Fibroblast of lung (primary cell): ENCODE results near the gene XXYLT1. TPM values are rescaled to one million over a fixed set of nuclear protein-coding genes. Genes with fewer than 3 reads are reported as not detected.

Experiments
- DNase-seq, 2 donors: peaks; one replicate each; pipeline versions ENCODE4 v3.0.0 to v3.0.0-alpha.2; 2010; ENCODE audit warnings: low read depth in 2 of 2
- H2AFZ ChIP-seq: 2 replicates; pipeline ENCODE4 v1.5.1; 2012; ENCODE audit warnings: low read length, control low read depth, inconsistent platforms
- H3K27ac ChIP-seq: 2 replicates; pipeline ENCODE4 v1.5.1; 2011; ENCODE audit warnings: low read length, control low read depth; ENCODE audit not compliant: insufficient read depth
- H3K27me3 ChIP-seq: 2 replicates; pipeline ENCODE4 v1.5.1; 2011; ENCODE audit warnings: mild to moderate bottlenecking, low read length; ENCODE audit not compliant: control insufficient read depth, insufficient read depth
- H3K36me3 ChIP-seq: 2 replicates; pipeline ENCODE4 v1.5.1; 2011; ENCODE audit warnings: low read length; ENCODE audit not compliant: control insufficient read depth, insufficient read depth
- H3K4me1 ChIP-seq: 2 replicates; pipeline ENCODE4 v1.5.1; 2011; ENCODE audit warnings: low read length; ENCODE audit not compliant: control insufficient read depth, insufficient read depth; ENCODE audit errors: extremely low read depth
- H3K4me2 ChIP-seq: 2 replicates; pipeline ENCODE4 v1.5.1; 2011; ENCODE audit warnings: low read length, control low read depth; ENCODE audit not compliant: insufficient read depth; ENCODE audit errors: extremely low read depth
- H3K4me3 ChIP-seq, 4 experiments: fragments of 200-600 bp in 1 of 4; sonication (generic) in 1 of 4; replicated peaks in 1 of 4; 2 replicates each; pipeline ENCODE4 v1.5.1; 2011 to 2016; ENCODE audit warnings: low read length in 4 of 4, low read depth in 3 of 4, mild to moderate bottlenecking in 3 of 4, control low read depth in 2 of 4, inconsistent platforms in 1 of 4, mixed read lengths in 1 of 4; ENCODE audit not compliant: insufficient read depth in 1 of 4; ENCODE audit errors: control extremely low read depth in 1 of 4
- H3K79me2 ChIP-seq: 2 replicates; pipeline ENCODE4 v1.5.1; 2012; ENCODE audit warnings: mild to moderate bottlenecking, low read length, inconsistent platforms; ENCODE audit not compliant: control insufficient read depth, insufficient read depth
- H3K9ac ChIP-seq: 2 replicates; pipeline ENCODE4 v1.5.1; 2011; ENCODE audit warnings: mild to moderate bottlenecking, low read length, control low read depth; ENCODE audit not compliant: insufficient read depth
- H3K9me3 ChIP-seq: 2 replicates; pipeline ENCODE4 v1.5.1; 2012; ENCODE audit warnings: low read depth, low read length; ENCODE audit not compliant: control insufficient read depth, insufficient read depth
- H4K20me1 ChIP-seq: 2 replicates; pipeline ENCODE4 v1.5.1; 2011; ENCODE audit warnings: low read length; ENCODE audit not compliant: control insufficient read depth, insufficient read depth; ENCODE audit errors: extremely low read depth
- EZH2 ChIP-seq: IDR thresholded peaks from 2 replicates; pipeline ENCODE4 v1.5.1; 2012; ENCODE audit warnings: low read length, control low read depth, mild to moderate bottlenecking; ENCODE audit errors: missing control alignments
- polyA plus RNA-seq, 2 donors: library from polyadenylated mRNA; depleted of rRNA in 1 of 2; stranded (reverse) in 1 of 2; unstranded in 1 of 2; fragments of >200 nt; gene quantifications; 2 replicates each; pipeline ENCODE4 v1.2.1, GENCODE V29; 2011 to 2012; ENCODE audit warnings: missing spikeins in 1 of 2
- total RNA-seq: library from RNA; depleted of rRNA; stranded (reverse); fragments of >200 nt; gene quantifications from 2 replicates; pipeline ENCODE4 v1.2.1, GENCODE V29; 2014
- TF ChIP-seq, protein P1 (sequence below), 2 donors: IDR thresholded peaks in 1 of 2; conservative IDR thresholded peaks in 1 of 2; 1 replicate in 1 of 2; 2 replicates in 1 of 2; pipeline ENCODE4 v1.5.1; 2011 to 2012; ENCODE audit warnings: low read length in 2 of 2, control low read depth in 1 of 2, inconsistent platforms in 1 of 2, low read depth in 1 of 2, mild to moderate bottlenecking in 1 of 2

The XXYLT1 gene
- total and polyA plus RNA-seq, 2 donors (not counting 1 experiment from before 2014, with no cell fraction given), result 12.4 to 18.5 TPM

- peaks cover 2% of the 10 kb centered on the region for H3K79me2 ChIP-seq
- DNase-seq, result peak in 1 of 2 donors; percentile 34
- H3K4me3 ChIP-seq, result no peak overlapping the region
- peak overlapping the region; percentile 20 for H3K9ac ChIP-seq
- H3K9me3 ChIP-seq, result no peaks in the 10 kb centered on the region
- no peaks in the 10 kb centered on the region for H3K27me3 ChIP-seq
- peak overlapping the region; percentile 95 for H3K27ac ChIP-seq
- peaks cover 1% of the 10 kb centered on the region for H3K36me3 ChIP-seq
- TF ChIP-seq EZH2, result no peak
- H2AFZ ChIP-seq, result no peak overlapping the region
- H4K20me1 ChIP-seq, result no peaks in the 10 kb centered on the region
- peak overlapping the region; percentile 58 for H3K4me2 ChIP-seq
- peaks cover 58% of the 10 kb centered on the region for H3K4me1 ChIP-seq
Observed at GRCh38 chr3:195153130-195153529, 117.8 kb downstream of the XXYLT1 start.

- TF ChIP-seq EZH2, result no peak
- TF ChIP-seq, protein P1, sequence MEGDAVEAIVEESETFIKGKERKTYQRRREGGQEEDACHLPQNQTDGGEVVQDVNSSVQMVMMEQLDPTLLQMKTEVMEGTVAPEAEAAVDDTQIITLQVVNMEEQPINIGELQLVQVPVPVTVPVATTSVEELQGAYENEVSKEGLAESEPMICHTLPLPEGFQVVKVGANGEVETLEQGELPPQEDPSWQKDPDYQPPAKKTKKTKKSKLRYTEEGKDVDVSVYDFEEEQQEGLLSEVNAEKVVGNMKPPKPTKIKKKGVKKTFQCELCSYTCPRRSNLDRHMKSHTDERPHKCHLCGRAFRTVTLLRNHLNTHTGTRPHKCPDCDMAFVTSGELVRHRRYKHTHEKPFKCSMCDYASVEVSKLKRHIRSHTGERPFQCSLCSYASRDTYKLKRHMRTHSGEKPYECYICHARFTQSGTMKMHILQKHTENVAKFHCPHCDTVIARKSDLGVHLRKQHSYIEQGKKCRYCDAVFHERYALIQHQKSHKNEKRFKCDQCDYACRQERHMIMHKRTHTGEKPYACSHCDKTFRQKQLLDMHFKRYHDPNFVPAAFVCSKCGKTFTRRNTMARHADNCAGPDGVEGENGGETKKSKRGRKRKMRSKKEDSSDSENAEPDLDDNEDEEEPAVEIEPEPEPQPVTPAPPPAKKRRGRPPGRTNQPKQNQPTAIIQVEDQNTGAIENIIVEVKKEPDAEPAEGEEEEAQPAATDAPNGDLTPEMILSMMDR (conservative IDR thresholded peaks at IDR 0.05 in 1 of 2, IDR thresholded peaks at IDR 0.05 in 1 of 2; ENCODE audit: low read depth in 1 of 2, low read length in 2 of 2), result no peak
- peak overlapping the region; percentile 95 for H3K27ac ChIP-seq
Observed at GRCh38 chr3:195151866-195152541, 119.0 kb downstream of the XXYLT1 start.

DNA sequence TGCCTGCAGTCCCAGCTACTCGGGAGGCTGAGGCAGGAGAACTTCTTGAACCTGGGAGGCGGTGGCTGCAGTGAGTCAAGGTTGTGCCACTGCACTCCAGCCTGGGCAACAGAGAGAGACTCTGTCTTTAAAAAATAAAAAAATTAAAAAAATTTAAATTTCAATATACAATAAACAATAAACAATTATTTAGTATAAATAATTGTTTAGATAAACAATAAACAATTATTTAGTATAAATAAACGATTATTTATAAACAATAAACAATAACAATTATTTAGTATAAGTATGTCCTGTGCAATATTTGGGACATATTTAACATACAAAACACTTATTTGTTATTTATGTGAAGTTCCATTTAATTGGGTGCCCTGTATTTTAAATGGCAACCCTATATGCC lies 119.6 kb downstream of the XXYLT1 start:
- Histone ChIP-seq H3K4me1 (peaks cover 61% of the 10 kb centered on the region), H3K36me3 (peaks cover 1% of the 10 kb centered on the region), H3K79me2 (peaks cover 2% of the 10 kb centered on the region), H2AFZ (no peak overlapping the region), H3K27me3 (no peaks in the 10 kb centered on the region), H4K20me1 (no peaks in the 10 kb centered on the region), H3K4me2 (no peak overlapping the region), H3K27ac (peak overlapping the region; percentile 92), H3K9ac (no peak overlapping the region), H3K4me3 (no peak overlapping the region), H3K9me3 (no peaks in the 10 kb centered on the region)
- no peak for DNase-seq
- TF ChIP-seq EZH2, result no peak
- TF ChIP-seq, protein P1 (conservative IDR thresholded peaks at IDR 0.05 in 1 of 2, IDR thresholded peaks at IDR 0.05 in 1 of 2; ENCODE audit: low read depth in 1 of 2, low read length in 2 of 2), result no peak

More at GRCh38 chr3:195151866-195152541, 119.0 kb downstream of the XXYLT1 start:
- H3K9ac ChIP-seq, result no peak overlapping the region
- peaks cover 2% of the 10 kb centered on the region for H3K79me2 ChIP-seq
- peaks cover 1% of the 10 kb centered on the region for H3K36me3 ChIP-seq
- no peaks in the 10 kb centered on the region for H3K9me3 ChIP-seq
- no peak overlapping the region for H3K4me3 ChIP-seq
- no peaks in the 10 kb centered on the region for H4K20me1 ChIP-seq
- H2AFZ ChIP-seq, result no peak overlapping the region
- DNase-seq, result peak; percentile 66 to 91
- no peaks in the 10 kb centered on the region for H3K27me3 ChIP-seq
- peaks cover 62% of the 10 kb centered on the region for H3K4me1 ChIP-seq
- H3K4me2 ChIP-seq, result peak overlapping the region; percentile 13
